Stimulated activated CD8-positive, alpha-beta memory T cell treated with anti-CD3 and anti-CD28 coated beads, Interleukin-12 subunit alpha, Interleukin-12 subunit beta, amount 100 ng/mL, for 24 hours (primary cell): ENCODE results near the gene CDCA4.

ENCODE experiments used
- DNase-seq: peaks from one replicate; pipeline ENCODE4 v3.0.0-alpha.2; 2020; ENCODE audit errors: extremely low read depth

CDCA4 gene

GRCh38 chr14:104975481-104976197 lies 45.2 kb downstream of the CDCA4 start:
- no peak for DNase-seq

- no peak for DNase-seq
These were observed 46.1 kb downstream of the CDCA4 start for GRCh38 chr14:104974665-104975390.

- DNase-seq, result no peak
These were observed 46.7 kb downstream of the CDCA4 start for GRCh38 chr14:104974146-104974541.

DNA sequence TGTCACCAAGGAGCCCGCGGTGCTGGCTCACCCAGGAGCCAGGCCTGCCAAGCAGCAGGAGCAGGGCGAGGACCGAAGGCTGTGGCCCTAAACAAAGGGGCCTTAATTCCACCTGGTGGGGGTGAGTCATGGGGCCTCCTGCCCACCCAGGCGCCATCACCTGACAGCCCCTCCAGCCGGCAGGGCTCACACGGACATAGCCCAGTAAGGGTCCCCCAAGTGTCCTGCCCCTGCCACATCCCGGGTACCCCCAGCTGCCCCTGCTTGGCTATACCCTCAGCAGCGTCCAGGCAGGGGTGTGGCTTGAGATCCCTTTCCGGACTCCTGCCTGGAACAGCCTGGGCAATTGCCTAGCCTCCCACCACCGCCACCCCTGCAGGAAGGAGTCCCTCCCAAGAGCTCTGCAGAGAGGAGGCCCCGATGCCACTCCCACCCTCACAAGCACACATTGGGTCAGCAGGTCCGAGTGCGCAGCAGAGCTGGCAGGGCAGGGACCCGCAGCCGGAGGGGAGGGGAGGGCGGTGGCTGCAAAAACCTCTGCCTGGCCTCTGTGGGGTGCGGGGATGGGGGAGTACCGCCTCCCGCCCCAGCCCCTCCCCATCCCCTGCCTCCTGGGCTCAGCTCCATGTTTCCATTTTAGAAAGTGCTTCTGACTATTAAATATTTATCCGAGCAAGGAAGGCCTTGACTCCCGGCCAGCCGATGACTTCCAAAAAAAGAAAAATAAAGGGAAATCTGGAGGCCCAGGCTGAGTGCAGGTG lies 47.3 kb downstream of the CDCA4 start:
- no peak for DNase-seq

GRCh38 chr14:104973135-104973384 lies 47.8 kb downstream of the CDCA4 start:
- no peak for DNase-seq

DNA sequence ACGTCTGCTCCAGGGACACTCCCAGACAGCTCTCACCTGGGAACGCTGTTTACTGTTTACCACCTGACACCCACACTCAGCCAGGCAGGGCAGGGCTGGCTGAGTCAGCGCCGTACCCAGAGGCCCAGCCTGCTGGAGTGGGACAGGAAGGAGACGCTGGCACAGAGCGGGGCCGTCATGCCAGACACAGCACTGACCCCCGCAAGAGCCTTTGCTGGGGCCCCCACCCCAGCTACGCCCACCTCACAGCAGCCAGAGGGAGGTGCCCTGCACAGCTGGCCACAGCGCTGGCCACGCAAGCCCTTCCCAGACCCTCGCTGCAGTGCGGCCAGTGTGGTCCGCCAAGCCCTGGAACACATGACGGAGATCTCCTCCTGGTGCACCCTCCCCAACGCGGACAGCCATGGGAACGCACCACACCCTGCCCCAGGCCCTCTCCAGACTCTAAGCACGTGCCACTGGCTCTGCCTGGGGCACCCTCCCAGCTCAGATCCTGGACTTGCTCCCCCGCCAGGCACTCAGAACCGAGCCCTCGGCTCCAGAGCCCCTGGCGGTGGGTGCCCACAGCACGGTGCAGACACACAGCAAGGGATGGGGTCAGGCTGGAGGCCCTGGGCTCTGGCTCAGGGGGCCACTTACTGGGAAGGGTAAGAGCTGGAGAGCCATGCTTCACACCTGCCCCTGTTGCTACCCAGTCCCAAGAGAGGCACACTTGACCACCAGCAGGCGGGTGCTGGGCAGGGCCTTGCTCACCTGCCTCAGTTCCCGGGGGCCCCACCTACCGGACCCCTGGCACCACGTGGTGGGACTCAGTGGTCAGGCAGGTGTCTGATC lies 48.4 kb downstream of the CDCA4 start:
- DNase-seq, result no peak

DNA sequence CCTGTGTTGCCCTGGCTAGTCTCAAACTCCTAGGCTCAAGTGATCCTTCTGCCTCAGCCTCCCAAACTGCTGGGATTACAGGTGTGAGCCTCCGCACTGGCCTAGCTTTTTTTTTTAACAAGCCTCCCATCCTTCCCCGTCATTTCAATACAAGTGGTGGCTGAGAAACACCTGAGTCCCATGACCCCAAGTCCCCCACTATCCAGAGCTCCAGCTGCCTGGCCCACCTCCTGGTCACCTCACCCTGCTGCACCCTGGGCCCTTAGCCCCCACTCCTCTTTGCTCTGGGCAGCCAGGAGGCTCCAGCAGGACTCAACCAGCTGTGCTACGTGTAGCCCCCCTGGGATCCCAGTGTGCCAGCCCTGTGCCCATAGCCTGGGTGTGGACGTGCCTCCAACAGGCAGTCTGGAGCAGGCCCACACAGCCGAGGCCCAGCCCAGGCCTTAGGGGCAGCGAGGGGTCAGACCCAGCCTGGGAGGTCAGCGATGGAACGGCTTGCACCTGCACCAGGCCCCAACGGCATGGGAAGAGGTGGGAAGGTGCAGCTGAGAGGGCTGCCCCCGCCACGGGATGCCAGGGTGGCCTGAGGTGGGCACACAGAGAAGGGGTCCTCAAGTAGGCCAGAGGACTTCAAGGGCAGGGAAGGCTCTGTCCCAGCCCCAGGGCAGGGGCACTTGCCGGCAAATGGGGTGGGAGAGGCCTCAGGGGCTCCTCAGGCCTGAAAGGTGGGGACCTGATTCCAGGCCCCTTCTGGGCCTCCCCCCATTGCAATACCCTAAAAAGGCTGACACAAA lies 49.2 kb downstream of the CDCA4 start:
- DNase-seq, result no peak

DNA sequence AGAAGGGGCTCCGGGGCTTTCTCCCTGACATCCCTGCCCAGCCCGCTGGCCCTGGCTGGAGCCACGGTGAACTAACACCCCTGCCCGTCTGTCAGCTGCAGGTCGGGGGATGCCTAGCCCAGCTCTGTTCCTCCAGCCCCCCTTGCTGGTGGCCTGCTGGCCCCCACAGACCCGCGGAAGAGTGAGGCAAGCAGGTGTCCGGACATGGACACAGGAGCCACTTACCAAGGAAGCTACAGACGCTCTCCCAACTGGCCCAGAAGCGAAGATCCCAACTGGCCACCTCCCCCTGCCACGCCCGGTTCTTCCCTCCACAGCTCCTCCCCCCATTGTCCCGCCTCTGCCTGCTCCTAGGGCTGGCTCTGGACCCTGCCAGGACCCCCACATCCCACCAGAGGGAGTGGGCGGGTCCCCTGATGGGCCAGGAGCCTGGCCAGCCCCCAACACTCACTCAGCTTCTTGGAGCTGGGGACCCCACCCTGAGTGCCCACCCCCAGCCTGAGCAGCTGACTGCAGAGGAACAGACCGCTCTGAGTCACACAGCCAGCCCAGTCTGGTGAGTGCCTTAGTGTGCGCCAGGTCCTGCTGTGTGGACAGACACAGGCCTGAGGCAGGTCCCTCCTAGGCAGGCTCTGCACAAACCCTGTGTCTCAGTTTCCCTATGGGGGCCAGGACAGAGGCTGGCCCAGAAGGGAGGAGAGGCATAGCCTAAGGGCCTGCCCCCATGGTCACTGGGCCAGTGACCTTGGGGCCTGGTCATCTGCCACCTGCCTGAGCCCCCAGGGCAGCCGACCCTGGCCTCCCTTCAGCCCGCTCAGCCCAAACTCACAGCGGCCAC lies 50.4 kb downstream of the CDCA4 start:
- no peak for DNase-seq

- DNase-seq, result no peak
These were observed 51.1 kb downstream of the CDCA4 start for GRCh38 chr14:104969741-104970230.

DNA sequence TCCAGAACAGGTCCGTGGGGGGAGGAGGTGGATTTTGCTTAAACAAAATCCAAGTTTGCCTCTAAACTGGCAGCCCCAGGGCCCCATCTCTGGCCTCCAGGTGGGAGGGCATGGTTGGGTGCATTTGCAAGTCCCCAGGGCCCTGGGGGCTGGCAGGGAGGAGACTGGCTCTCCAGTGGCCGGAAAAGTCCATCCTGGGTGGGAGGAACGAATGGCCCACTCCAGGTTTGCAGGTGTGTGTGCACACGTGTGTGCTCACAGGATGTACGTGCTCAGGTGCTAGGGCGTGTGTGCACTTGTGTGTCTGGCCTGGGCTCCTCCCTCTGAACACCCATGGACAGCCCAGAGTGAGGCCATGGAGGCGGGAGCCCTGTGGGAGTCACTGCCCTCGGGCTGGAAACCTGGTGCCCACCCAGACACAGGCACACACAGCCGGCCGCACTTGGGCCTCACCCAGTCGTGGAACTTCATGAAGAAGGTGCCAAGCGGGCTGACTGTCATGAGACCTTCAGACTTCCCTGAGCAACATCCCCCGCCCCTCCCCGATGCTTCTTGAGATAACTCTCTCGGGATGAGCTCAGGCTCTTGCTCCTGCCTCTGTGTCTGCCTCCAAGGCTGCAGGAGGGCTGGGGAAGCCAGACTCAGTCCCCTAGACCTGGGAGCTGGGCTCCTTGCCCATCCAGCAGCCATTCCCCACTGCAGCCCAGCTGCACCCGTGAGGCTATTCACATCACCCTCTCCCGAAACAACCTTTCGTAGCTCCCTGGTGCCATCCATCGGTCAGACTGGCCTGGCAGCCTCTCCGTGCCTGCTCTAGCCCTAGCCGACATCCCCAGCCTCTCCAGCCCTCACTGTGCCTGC lies 52.1 kb downstream of the CDCA4 start:
- DNase-seq, result no peak

GRCh38 chr14:104968153-104968527 lies 52.7 kb downstream of the CDCA4 start:
- no peak for DNase-seq

DNA sequence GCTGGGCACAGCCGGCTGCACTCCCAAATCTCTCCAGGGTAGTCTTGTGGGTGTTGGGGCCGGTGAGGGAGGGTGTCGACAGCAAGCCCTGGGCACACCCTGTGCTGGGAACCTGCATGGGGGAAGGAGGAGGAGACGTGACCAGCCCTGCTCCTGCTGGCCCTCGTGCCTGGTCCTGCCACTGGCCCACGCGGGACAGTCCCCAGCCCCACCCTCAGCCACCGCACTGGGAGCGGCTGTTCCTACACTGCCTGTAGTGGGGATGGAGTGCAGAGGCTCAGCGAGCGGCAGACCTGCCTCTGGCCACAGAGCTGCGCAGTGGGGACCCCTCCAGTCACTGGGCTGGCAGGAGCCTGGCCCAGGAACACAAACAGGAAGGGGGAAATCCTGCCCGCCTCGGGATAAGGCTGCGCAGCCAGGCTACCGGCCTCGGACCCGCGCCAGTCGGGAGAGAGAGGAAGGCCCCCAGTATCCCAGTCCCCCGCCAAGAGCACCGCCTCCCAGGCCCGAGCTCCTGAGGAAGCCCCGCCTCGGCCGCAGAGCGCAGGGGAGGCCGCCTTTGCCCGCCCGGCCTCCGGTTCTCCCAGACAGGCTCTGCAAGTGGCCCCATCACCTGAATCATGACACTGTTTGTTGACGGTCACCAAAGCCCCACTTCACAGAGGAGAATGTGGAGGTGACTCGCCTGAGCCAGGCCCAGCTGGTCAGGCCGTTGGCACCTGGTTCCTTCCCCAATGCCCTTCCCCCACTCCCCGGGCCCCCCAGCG lies 53.3 kb downstream of the CDCA4 start:
- no peak for DNase-seq

GRCh38 chr14:104966981-104967385 lies 53.9 kb downstream of the CDCA4 start:
- DNase-seq, result no peak

DNA sequence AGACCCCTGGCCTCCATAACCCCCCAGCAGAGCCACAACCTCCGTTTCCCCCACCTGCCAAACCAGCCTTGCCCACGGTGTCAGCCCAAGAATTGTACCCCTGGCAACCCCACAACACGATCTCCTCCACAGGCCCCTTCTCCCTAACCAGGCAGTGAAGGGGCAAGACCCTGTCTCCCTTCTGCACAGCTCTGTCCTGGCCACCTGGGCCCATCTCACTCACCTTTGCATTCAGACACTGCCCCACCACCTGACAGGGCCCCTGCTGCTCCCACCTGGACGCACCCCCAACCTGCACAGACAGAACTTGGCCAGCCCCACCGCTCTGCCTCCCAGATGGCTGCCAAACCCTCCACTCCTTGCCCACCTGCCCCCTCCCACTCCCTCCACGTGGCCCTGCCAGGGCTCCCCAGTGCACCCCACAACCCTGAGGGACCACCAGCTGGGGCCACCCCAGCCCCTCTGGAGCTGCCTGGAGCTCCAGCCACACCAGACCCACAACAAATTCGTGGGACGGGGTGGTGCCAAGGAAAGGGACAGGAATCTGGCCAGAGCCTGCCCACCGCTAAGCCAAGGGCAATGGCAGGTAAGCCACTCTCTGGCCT lies 54.5 kb downstream of the CDCA4 start:
- DNase-seq, result no peak

DNA sequence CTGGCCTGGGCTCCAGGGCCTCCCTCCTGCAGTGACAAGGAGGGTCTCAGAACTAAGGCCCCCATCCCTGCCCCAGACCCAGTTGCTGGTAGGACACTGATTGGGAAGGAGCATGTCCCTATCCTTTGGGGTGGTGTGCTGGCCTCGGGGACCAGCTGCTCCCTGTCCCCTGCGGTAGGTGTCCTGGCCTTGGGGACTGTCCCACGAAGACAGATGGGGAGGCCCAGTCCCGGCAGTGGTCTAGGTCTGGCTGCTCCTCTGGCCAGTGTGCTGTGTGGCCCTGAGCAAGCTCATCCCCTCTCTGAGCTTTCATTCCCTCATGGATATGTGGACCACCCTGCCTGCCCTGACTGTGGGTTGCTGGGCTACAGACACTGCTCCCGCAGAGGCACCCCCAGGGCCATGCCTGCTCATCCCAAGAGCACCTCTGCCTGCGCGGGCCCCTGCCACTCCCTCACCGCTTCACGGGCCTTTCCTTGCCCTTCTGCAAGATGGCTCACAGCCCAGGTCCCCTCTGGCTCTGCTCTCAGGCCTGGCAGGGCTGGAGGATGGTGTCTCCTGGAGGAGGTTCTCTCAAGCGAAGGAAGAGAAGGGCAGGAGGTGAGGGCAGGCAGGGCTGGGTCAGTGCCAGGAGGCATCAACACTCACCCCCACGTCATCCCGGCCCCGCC lies 55.2 kb downstream of the CDCA4 start:
- no peak for DNase-seq

DNA sequence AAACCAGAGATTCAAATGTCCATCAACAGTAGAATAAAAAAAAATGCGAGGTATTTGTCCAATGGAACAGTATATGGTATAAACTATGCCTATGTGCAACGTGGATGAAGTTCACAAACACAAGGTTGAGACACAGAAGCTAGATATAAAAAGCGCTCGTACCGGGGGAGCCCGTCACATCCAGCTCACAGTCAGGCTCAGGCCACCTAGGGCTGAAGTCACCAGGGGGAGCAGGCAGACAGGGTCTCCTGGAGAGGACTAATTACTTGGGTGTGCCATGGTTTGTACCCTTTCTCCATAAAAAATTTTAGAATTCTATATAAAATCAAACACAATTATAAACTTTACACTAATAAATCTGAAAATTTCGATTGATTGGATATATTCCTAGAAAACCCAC lies 56.3 kb downstream of the CDCA4 start:
- no peak for DNase-seq
